ENCODE results near the gene INCENP. TPM values are rescaled to one million over a fixed set of nuclear protein-coding genes. Genes with fewer than 3 reads are reported as not detected.

The INCENP gene
- total RNA-seq, 1 experiment from 2014 or later, result 101 TPM

DNA sequence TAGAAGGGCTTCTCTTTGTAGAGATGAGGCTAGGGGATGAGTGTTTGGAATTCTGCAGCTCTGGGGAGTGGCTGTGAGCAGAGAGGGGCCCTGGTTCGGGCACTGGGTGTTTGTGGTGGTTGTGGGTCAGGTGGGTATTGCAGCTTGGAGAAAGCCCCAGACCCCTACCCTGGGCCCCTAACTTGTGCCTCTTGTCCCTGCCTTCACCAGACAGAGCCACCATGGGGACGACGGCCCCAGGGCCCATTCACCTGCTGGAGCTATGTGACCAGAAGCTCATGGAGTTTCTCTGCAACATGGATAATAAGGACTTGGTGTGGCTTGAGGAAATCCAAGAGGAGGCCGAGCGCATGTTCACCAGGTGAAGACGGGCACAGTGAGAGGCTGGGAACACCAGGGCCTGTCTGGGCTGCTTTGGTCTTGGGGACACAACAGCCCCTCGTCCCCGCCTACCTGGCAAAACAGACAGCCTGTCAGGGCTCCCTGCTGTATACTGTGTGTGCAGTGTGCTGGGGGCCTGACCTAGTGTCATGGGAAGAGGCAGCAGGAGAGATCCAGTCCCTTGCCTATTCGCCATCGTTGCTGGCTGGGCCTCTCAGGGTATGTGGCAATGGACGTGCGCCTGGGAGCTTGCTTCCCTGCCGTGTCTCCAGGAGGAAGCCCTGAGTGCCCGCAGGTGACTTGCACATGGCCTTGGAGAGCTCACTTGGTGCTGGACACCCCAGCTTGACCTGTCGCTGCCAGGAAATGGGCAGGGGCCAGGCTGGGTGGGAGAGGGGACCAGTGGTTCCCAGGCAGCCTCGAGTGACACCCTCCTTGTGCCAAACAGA lies 4.3 kb downstream of the INCENP start:
- Mint-ChIP-seq H3K27me3 (ENCODE audit: insufficient read depth, unreplicated experiment) (no peaks in the 10 kb centered on the region), H3K36me3 (ENCODE audit: insufficient read depth, unreplicated experiment) (peaks cover 68% of the 10 kb centered on the region), H3K27ac (ENCODE audit: unreplicated experiment) (no peak overlapping the region), H3K4me1 (ENCODE audit: low read depth, unreplicated experiment) (peaks cover 14% of the 10 kb centered on the region), H3K9me3 (ENCODE audit: unreplicated experiment) (no peaks in the 10 kb centered on the region), H3K4me3 (ENCODE audit: unreplicated experiment) (no peak overlapping the region)
- TF ChIP-seq, protein P1, sequence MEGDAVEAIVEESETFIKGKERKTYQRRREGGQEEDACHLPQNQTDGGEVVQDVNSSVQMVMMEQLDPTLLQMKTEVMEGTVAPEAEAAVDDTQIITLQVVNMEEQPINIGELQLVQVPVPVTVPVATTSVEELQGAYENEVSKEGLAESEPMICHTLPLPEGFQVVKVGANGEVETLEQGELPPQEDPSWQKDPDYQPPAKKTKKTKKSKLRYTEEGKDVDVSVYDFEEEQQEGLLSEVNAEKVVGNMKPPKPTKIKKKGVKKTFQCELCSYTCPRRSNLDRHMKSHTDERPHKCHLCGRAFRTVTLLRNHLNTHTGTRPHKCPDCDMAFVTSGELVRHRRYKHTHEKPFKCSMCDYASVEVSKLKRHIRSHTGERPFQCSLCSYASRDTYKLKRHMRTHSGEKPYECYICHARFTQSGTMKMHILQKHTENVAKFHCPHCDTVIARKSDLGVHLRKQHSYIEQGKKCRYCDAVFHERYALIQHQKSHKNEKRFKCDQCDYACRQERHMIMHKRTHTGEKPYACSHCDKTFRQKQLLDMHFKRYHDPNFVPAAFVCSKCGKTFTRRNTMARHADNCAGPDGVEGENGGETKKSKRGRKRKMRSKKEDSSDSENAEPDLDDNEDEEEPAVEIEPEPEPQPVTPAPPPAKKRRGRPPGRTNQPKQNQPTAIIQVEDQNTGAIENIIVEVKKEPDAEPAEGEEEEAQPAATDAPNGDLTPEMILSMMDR (IDR thresholded peaks at IDR 0.05; ENCODE audit: insufficient read depth in 1 of 2, low read depth in 1 of 2, low read length in 1 of 2, severe bottlenecking in 1 of 2, unreplicated experiment in 1 of 2), result no peak
- Histone ChIP-seq H3K4me3 (ENCODE audit: low read depth, low read length) (no peak overlapping the region), H3K36me3 (ENCODE audit: control insufficient read depth, insufficient read depth, low read length) (peaks cover 5% of the 10 kb centered on the region), H3K4me1 (peaks cover 2% of the 10 kb centered on the region), H3K9me3 (no peaks in the 10 kb centered on the region), H3K27me3 (replicated peaks; ENCODE audit: control insufficient read depth, insufficient read depth, low read length) (no peaks in the 10 kb centered on the region)
- no peak for DNase-seq
- intact Hi-C loops (cut with micrococcal nuclease; ENCODE audit: unreplicated experiment), result no loop called here
- BruUV-seq (replicated peaks), result no TSS peak
- ChIA-PET CTCF (no interaction called here), POLR2A (no interaction called here)

DNA sequence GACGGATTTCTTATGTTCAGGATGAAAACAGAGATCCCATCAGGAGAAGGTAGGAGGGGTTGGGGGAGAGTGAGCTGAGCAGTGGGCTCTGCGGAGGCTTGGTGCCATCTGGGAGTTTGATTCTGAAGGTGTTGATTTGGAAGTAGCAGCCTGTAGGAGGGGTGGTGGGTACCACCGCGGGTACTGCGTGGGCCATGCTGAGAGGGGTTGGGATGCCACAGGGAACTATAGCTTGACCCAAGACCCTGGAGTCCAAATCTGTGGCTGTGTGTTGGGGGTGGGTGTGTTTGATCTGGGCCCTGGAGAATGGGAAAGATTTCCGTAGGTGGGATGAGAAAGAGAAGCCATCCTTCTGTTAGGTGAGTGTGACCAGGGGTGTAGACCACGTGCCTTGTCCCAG lies 5.0 kb downstream of the INCENP start:
- Histone ChIP-seq H3K36me3 (ENCODE audit: control insufficient read depth, insufficient read depth, low read length) (peaks cover 7% of the 10 kb centered on the region), H3K4me3 (ENCODE audit: low read depth, low read length) (no peak overlapping the region), H3K4me1 (no peaks in the 10 kb centered on the region), H3K9me3 (no peaks in the 10 kb centered on the region), H3K27me3 (replicated peaks; ENCODE audit: control insufficient read depth, insufficient read depth, low read length) (no peaks in the 10 kb centered on the region)
- Mint-ChIP-seq H3K36me3 (ENCODE audit: insufficient read depth, unreplicated experiment) (peaks cover 66% of the 10 kb centered on the region), H3K4me1 (ENCODE audit: low read depth, unreplicated experiment) (peaks cover 14% of the 10 kb centered on the region), H3K27me3 (ENCODE audit: insufficient read depth, unreplicated experiment) (no peaks in the 10 kb centered on the region), H3K27ac (ENCODE audit: unreplicated experiment) (no peak overlapping the region), H3K4me3 (ENCODE audit: unreplicated experiment) (no peak overlapping the region), H3K9me3 (ENCODE audit: unreplicated experiment) (no peaks in the 10 kb centered on the region)
- ChIA-PET CTCF (no interaction called here), POLR2A (no interaction called here)
- no TSS peak for BruUV-seq (replicated peaks)
- TF ChIP-seq, protein P1 (IDR thresholded peaks at IDR 0.05; ENCODE audit: insufficient read depth in 1 of 2, low read depth in 1 of 2, low read length in 1 of 2, severe bottlenecking in 1 of 2, unreplicated experiment in 1 of 2), result no peak
- no peak for DNase-seq
- intact Hi-C loops (cut with micrococcal nuclease; ENCODE audit: unreplicated experiment), result no loop called here

DNA sequence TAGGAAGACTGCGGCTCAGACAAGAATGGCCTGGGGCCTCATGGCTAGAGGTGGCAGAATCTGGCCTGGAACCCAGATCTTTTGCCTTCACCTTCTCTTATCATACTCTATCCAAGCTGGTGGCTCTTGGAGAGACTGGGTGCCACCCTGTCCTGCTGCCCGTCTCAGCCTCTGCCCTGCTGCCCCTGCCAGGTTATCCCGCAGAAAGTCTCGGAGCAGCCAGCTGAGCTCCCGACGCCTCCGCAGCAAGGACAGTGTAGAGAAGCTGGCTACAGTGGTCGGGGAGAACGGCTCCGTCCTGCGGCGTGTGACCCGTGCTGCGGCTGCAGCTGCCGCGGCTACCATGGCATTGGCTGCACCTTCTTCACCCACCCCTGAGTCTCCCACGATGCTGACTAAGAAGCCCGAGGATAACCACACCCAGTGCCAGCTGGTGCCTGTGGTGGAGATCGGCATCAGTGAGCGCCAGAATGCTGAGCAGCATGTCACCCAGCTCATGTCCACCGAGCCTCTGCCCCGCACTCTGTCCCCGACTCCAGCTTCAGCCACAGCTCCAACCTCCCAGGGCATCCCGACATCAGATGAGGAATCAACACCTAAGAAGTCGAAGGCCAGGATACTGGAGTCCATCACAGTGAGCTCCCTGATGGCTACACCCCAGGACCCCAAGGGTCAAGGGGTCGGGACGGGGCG lies 5.9 kb downstream of the INCENP start:
- intact Hi-C loops (cut with micrococcal nuclease; ENCODE audit: unreplicated experiment), result no loop called here
- POLR2A ChIA-PET, result no interaction called here
- Mint-ChIP-seq H3K4me1 (ENCODE audit: low read depth, unreplicated experiment) (peaks cover 11% of the 10 kb centered on the region), H3K4me3 (ENCODE audit: unreplicated experiment) (no peak overlapping the region), H3K9me3 (ENCODE audit: unreplicated experiment) (no peaks in the 10 kb centered on the region), H3K27ac (ENCODE audit: unreplicated experiment) (no peak overlapping the region), H3K36me3 (ENCODE audit: insufficient read depth, unreplicated experiment) (peaks cover 68% of the 10 kb centered on the region), H3K27me3 (ENCODE audit: insufficient read depth, unreplicated experiment) (no peaks in the 10 kb centered on the region)
- no TSS peak for BruUV-seq (replicated peaks)
- CTCF ChIA-PET, result no interaction called here
- TF ChIP-seq, protein P1 (IDR thresholded peaks at IDR 0.05; ENCODE audit: insufficient read depth in 1 of 2, low read depth in 1 of 2, low read length in 1 of 2, severe bottlenecking in 1 of 2, unreplicated experiment in 1 of 2), result no peak
- Histone ChIP-seq H3K4me3 (ENCODE audit: low read depth, low read length) (no peak overlapping the region), H3K36me3 (ENCODE audit: control insufficient read depth, insufficient read depth, low read length) (peaks cover 7% of the 10 kb centered on the region), H3K9me3 (no peaks in the 10 kb centered on the region), H3K27me3 (replicated peaks; ENCODE audit: control insufficient read depth, insufficient read depth, low read length) (no peaks in the 10 kb centered on the region), H3K4me1 (no peaks in the 10 kb centered on the region)
- no peak for DNase-seq

Measured in Caco-2 (cell line).